ENCODE results near the gene ABCE1. TPM values are rescaled to one million over a fixed set of nuclear protein-coding genes. Genes with fewer than 3 reads are reported as not detected.
A peak's percentile ranks its signal among the peaks of the same experiment; 100 is the strongest.
"Not testable (repeated sequence)": the region's sequence is repeated elsewhere in the genome, so short reads cannot be mapped to it uniquely, and the experiment has no call there.

ABCE1 gene
- polyA plus RNA-seq, 1 donor: 90.3 TPM

DNA sequence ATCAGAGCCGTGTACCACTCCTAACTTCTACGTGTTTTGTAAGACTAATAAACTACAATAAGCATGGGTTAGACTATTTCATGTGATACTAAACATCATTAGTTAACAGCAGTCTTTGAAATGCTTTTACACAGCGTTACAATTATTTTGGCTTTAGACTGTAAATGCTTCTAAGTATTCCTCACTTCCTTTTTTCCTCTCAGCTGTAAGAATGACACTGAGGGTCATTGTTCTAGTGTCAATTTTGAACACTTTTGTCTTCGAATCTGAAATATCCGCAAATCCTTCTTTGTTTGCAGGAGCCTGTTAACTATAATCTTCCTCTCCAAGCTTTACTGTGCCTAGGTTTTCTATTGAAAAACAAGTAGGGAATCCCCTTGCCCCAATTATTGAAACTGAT is 1.5 kb downstream of the ABCE1 start:
- no peak for DNase-seq

DNA sequence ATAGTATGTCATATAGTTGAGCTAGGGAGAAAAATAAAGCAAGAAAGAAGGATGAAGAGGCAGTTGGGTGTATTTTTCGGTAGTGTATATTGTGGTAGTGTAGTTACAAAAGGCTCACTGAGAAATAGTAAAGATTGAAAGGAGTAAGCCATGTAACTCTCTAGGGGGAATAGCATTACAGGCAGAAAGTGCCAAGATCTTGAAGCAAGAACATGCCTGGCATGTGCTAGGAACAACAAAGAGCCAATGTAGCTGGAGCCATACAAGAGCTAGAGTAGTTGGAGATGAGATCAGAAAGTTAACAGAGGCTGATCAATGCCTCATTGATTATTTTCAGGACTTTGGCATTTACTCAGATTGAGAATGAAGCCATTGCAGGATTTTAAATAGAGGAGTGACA is 3.0 kb downstream of the ABCE1 start:
- no peak for DNase-seq

DNA sequence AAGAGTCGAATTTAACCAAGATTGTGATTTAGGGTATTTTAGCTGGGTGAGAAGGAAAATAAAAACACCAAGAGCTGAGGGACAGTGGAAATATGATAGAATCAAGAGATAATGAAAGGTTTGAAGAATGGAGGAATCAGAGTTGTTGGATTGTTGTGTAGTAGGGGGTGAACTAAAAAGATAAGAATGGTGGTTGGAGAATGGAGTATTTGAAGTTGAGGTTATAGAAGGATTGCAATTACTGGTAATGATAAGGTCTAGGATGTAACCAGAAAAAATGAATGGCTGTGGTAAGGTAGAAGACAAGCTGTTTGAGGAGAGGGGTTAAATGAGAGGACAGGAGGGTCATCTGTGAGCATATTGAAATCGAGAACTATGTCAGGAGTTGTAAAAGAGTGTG is 4.5 kb downstream of the ABCE1 start:
- DNase-seq: no peak

DNA sequence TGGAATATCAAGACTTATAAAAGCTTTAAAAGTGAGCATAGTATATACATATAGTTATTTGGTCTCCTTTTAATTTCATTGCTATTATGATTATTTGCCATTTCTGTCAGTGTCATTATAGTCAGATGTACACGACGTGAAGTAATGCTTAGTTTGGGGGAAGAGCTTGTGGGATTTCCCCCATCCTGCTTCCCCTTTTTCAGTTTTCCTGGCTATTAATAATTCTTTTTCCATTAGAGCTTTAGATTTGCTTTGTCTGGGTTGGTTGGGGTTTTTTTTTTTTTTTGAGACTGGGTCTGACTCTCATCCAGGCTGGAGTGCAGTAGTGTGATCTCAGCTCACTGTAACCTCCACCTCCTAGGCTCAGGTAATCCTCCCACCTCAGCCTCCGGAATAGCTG is 5.4 kb downstream of the ABCE1 start:
- no peak for DNase-seq

DNA sequence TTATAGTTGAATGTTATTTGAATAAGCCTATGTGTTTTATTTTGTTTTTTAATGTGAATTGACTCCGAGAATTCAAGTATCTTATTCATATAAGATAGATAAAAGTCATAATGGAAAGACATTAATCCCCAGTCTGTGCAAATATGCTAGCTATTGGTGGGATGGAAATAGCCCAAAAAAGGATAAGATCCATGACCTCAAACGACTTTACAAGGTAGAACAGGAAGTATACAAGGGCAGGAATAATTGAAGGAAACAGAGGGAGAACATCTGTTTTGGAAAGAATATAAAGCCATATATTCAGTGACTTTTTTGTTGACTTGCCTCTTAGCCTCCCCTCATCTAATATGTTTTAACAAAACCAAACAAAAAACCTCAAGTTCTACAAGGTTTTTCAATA is 9.0 kb downstream of the ABCE1 start:
- DNase-seq: no peak

DNA sequence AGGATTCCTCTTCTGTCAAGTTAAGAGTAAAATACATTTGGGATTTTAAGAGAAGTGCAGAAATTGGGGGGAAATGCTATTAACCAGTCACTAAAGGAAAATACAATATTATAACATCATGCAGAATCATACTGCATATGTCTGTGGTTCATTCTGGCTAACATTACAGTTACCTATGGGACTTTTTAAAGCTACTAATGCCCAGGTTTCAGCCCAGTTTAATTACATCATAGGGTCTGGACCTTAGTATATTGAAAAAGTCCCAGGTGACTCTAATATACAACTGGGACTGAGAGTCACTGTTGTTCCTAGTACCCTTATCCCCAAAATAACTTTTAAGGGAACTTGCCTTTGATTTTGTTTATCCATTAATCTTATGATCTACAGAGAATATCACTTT is 10.0 kb downstream of the ABCE1 start:
- no peak for DNase-seq

DNA sequence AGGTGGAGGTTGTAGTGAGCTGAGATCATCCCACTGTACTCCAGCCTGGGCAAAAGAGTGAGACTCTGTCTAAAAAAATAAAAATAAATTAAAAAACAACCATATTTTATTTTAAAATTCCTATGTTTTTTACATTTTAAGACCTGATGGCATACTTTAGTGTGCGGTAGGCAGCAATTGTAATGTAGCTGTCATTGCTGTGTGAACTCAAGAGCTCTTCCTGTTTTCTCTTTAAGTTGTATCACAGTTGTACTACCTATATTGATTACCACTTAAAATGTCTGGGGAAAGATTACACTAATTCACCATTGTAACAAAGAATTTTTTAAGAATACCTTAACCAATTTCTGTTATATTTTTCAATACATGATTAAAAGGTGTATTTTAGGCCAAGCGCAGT is 27.3 kb downstream of the ABCE1 start:
- no peak for DNase-seq

DNA sequence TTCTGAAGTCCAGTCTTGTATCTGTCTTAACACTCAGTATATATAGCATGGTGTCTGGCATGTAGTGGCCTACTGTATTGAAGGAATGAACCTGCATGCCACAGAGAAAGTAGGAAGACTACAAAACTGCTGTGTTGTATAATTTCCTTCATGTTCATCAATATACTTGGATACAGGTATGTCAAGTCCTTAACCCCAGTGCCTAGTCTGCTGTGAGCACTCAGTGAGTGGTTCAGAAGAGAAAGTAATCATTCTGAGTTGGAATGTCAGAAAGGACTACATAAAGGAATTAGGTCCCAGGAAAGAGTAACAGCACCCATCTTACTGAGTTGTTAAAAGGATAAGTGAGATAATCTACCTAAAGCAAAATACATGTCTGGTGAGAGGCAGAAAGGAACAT is 32.0 kb downstream of the ABCE1 start:
- no peak for DNase-seq

DNA sequence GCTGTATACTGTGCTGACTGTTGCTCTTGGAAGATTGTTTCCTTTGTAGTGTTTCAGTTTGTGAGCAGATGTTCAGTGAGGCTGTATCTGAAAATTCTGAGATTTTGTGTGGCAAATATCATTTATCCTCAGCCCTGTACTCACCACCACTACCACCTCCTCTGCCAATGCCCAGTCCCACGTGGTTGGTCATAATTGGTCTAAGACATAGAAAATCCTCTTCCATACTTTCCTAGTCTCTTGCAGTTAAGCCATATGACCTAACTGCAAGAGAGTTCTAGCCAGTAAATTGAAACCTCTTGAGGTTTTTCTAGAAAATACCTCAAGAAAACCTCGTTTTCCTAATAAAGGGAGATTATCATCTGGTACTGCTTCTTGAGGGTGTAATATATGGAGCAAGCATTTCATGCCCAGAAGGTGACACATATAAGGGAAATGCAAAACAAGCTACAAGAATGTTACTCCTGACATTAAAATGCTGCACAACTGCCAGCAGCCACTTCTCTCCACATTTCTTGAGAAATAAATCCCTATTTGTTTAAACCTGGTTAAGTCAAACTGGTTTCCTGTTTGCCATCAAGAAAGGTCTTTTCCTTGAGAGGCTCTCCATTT is 32.8 kb downstream of the ABCE1 start:
- DNase-seq: no peak

DNA sequence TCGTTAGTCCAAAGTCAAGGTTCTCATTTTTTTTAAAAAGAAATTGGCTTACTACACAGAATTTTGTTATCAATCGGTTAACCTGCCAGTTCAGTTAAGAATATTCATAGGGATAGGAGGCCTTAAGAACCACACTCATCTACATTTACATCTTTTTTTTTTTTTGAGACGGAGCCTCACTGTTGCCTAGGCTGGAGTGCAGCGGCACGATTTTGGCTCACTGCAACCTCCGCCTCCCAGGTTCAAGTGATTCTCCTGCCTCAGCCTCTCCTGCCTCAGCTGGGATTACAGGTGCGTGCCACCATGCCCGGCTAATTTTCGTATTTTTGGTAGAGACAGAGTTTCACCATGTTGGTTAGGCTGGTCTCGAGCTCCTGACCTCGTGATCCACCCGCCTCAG is 33.7 kb downstream of the ABCE1 start:
- DNase-seq: no peak

DNA sequence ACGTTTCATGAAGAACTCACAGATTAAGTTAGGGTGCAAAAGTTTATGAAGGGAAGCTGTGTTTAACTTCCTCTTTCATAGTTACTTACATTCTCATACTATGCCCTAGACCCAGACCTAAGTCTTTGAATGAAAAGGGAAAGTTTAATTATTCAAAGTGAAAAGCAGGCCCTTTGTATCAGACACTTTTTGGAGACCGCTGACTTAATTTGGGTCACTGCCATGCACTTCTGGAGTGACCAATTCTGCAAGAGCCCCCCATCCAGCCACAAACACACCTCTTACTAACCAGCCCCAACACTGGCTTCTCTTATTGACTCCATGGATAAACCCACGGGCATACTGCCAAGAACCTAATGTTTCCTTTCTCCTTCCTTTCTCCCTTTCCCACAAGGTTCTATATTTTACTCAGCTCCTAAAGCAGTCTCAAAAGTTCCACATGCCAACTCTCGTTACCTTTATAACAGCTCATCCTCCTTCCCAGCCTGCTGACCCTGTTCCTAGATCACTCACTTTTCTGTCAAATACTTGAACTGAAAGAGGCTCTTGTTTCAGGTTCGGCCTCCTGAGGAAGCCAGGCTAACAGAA is 34.5 kb downstream of the ABCE1 start:
- no peak for DNase-seq

DNA sequence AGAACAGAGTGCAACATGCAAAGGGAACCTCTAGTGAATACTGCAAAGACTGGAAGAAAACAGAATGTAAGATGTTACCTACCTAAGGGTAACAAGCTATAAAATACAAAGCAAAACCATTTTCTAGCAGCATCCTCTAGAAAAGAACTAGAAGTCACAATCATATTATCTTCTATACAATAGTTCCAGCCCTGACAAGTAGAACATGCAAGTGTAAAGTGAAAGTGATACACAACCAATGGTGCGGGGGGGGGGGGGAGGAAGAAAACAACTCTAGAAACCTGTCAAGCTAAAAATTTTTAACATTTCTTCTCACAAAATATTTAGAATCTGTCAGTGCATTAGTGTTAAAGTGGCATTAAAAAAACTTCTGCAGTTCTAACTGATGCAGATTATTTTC is 38.1 kb downstream of the ABCE1 start:
- not testable (repeated sequence) for DNase-seq

DNA sequence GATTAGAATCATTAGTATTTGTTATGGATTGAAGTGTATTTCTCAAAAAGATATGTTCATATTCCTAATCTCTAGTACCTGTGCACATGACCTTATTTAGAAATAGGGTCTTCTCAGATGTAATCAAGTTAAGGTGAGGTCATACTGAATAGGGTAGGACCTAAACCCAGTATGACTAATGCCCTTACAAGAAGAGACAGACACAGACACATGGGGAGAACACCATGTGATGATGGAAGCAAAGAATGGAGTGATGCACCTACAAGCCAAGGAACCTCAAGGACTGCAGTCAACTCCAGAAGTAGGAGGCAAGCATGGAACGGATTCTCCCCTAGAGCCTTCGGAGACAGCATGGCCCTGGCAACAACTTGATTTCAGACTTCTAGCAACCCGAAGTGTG is 50.9 kb downstream of the ABCE1 start:
- DNase-seq: no peak

DNA sequence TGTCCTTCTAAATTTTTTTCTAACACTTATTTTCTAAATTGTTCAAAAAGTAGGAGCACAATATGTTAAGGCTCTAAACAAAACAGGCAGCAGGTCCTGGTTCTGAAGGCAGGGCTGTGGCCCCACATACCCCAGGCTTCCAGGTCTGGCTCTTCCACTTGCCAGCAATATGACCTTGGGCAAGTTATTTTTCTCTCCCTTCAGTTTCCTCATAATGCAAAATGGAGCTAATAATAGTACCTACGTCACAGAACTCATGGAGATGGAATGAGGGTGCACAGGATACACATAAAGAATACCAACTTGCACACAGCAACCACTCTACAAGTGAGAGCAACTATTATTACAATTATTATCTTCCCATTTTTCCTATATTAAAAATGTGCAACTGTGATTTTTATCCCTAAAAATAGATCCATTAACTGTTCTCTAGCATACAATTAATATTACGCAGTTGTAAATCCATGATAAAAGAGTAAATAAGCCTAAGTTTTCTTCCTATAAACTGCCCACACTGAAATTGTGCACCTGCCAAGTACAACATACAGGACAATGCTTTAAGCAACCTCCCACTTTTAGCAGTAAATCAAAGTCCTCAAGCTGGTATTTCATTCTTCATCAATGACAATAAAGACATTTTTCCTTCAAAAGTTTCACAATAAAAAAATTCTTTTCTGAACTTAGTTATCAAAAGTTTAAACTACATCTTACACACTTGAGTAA is 55.2 kb downstream of the ABCE1 start:
- no peak for DNase-seq

DNA sequence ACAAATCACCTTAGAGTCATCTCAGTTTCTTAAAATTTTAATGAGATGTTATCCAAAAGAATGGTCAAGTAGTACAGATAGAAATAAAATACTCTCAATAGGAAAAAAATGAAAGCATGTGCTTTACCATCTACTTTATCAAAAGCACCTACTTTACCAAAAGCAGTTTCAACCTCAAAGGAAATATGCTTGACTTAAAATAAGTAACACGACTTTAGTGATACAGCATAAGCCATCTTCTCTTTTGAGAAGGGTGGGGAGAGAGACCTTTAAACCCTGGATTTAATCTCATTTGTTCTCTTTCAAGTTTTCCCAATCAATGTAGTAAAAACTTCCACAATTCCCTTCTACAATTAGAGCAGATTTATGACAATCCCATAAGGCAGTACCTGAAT is 55.8 kb downstream of the ABCE1 start:
- no peak for DNase-seq

DNA sequence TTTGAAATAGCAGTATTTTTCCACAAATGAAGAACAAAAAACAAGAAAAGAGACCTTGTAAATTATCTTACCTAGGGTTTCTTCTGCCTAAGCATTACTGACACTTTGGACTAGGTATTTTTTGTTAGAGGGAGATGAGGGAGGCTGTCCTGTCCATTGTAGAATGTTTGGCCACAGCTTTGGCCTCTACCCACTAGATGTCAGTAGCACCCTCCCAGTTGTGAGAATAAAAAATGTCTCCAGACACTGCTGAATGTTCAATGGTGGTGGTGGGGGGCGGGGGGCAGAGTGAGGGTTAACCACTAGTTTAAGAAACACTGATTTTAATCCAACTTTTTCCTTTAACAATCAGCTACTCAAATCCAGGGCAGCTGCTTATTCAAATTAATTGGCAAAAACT is 56.5 kb downstream of the ABCE1 start:
- peak; percentile 19 for DNase-seq

DNA sequence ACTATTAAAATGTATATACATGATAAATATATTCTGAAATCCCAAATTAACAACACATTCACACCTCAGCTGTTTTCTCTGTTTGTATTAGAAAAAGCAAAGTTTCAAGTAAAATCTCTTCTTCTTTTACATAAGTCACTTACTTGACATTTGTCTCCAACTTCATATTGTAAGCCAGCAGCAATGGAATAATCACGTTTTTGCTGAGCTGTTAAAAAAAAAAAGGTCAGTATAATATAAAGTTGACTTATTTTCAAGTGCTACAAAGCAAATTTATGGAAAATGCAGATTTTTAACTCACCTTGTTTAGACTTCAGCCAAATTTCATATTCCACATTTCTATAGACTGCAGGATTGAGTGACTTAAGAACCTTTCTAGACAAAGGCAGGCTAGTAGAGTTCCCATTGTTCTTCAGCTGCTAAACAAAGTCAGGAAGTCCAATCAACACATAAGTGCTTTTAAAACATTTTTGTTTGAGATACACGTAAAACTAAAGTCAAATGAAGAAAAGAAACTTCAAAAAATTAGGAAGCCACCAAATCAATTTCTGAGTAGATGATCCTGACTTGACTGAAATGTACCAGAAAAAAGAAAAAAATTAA is 57.3 kb downstream of the ABCE1 start:
- no peak for DNase-seq

DNA sequence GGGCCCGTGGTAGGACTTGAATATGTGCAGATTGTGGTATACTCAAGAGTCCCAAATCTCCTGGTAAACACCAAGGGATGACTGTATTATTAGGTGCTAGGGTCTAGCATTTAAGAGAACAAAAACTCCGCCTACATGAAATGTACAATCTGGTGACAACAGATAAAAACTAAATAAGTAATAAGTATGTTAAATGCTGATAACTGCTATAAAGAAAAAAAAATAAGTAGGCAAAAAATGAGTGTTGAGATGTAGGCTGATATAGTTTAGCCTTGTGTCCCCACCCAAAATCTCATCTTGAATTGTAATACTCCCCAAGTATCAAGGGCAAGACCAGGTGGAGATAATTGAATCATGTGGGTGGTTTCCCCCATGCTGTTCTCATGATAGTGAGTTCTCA is 58.9 kb downstream of the ABCE1 start:
- DNase-seq: no peak

DNA sequence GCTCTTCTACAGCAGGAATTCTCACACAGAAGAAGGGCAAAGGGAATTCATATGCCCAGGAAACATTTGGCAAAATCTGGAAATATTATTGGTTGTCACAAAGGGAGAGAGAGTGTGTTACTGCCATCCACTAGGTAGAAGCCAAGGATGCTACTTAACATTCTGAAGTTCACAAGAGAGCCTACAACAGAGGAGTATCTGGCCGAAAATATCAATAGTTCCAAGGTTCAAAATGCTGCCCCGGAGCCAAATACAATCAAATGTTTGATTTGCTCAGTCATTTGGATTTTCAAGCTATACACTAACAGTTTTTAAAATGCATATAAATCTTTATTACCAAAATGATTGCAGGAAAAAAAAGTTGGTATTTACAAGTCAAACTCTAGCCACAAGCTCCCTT is 63.4 kb downstream of the ABCE1 start:
- DNase-seq: no peak

DNA sequence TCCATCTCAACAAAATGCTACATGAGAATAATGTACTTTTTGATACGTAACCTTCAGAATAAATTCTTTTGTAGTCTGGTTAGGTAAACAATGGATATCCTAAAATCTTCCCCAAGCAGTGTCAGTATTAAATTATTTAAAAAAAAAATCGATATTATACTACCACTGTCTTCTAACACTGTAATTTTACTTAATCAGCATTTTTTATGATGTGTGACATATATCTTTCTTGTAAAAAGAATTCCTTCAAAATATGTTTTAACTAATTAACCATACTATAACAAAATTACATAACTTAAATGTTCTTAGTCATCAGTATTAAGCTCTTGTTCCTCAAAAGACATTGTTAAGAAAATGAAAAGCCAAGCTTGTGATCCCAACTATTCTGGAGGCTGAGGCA is 69.8 kb downstream of the ABCE1 start:
- DNase-seq: no peak

DNA sequence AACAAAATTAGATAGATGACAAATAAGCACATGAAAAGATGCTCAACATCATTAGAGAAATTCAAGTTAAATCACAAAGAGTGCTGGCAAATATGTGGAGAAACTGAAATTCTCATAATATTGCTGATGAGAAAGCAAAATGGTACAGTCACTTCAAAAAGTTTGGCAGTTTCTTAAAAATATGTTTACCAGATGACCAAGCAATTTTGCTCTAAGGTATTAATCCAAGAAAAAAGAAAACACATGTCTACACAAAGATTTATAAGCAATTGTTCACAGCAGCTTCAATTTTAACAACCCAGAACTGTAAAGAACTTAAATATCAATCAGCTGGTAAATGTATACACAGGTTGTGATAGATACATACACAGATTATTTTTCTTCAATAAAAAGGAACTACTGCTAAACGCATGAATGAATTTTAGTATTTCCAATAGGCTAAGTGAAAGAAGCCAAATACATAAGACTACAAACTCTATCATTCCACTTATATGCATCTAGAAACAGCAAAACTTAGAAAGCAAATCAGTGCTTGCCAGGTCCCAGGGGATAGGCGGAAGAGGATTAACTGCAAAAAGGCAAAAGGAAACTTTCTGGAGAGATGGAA is 70.6 kb downstream of the ABCE1 start:
- no peak for DNase-seq

DNA sequence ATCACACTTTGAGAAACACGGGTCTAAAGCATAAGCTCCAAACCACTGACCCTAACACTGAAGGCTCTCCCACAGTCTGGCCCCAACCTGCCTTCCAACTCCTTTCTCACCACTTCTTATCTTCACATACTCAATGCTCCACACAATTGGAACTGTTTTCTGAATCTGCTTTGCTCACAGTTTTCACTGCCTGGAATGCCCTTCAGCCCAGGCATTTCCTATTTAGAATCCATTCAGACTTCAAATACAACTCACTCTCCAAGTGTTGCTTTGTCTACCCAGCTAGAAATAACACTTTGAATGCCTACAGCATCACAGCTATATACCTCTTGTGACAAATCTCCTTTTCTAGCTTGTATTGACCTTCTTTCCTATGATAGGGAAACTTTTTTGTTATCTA is 72.1 kb downstream of the ABCE1 start:
- DNase-seq: no peak

DNA sequence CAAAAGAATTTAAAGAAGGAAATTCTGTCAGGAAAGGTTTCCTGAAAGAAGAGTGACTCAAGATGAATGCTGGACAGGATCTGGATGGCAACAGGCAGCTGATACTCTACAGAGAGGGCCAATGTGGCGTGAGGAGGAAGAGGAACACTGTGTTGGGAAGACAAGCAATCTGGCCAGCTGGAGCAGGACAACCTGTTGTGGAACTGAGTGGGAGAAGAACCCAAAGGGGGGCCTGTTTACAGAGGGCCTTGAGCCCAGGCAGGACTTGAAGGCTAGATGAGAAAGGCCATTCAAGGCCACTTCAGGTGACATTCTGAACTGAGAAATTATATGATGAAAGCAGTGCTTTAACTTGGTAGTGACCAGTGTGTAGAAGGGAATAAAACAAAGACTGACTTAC is 73.8 kb downstream of the ABCE1 start:
- DNase-seq: no peak
